CD4-positive, alpha-beta T cell treated with Interleukin-2 at 100 ng/mL for 4 hours (primary cell): Measurements from ENCODE around the gene RASSF5.
A peak's percentile ranks its signal among the peaks of the same experiment; 100 is the strongest.

Source experiments
- DNase-seq: peaks from one replicate; pipeline ENCODE4 v3.0.0-alpha.2; 2020; ENCODE audit warnings: low spot score

RASSF5 gene

GRCh38 chr1:206507284-206508129, at the start of gene RASSF5:
RASSF5 (plus strand) TSS chr1:206507531; CDS start chr1:206507603, 72 bp downstream.
- DNase-seq: peak; percentile 78

GRCh38 chr1:206459703-206460102, 47.6 kb upstream of the RASSF5 start:
- no peak for DNase-seq

GRCh38 chr1:206460836-206461426, 46.4 kb upstream of the RASSF5 start:
- no peak for DNase-seq

GRCh38 chr1:206461602-206462455, 45.5 kb upstream of the RASSF5 start:
- DNase-seq: peak; percentile 89

- no peak for DNase-seq
Measured at GRCh38 chr1:206463137-206463536, 44.2 kb upstream of the RASSF5 start.

- DNase-seq: no peak
Measured at GRCh38 chr1:206463911-206464310, 43.4 kb upstream of the RASSF5 start.

GRCh38 chr1:206464456-206464964, 42.8 kb upstream of the RASSF5 start:
- DNase-seq: no peak

- DNase-seq: no peak
Measured at GRCh38 chr1:206465951-206466350, 41.4 kb upstream of the RASSF5 start.

GRCh38 chr1:206466840-206467649, 40.3 kb upstream of the RASSF5 start:
- no peak for DNase-seq

- no peak for DNase-seq
Measured at GRCh38 chr1:206467915-206468314, 39.4 kb upstream of the RASSF5 start.

GRCh38 chr1:206468571-206468970, 38.8 kb upstream of the RASSF5 start:
- DNase-seq: no peak

GRCh38 chr1:206469411-206469932, 37.9 kb upstream of the RASSF5 start:
- DNase-seq: peak; percentile 63

- peak; percentile 60 for DNase-seq
Measured at GRCh38 chr1:206469933-206470691, 37.2 kb upstream of the RASSF5 start, which contains the start of gene IKBKE. IKBKE (plus strand) TSS chr1:206470476; CDS start chr1:206473228, 2,752 bp downstream.

- peak; percentile 61 for DNase-seq
Measured at GRCh38 chr1:206470692-206471414, 36.5 kb upstream of the RASSF5 start.

GRCh38 chr1:206471415-206471801, 35.9 kb upstream of the RASSF5 start:
- DNase-seq: no peak

GRCh38 chr1:206472024-206472423, 35.3 kb upstream of the RASSF5 start:
- peak; percentile 46 for DNase-seq

- peak; percentile 39 for DNase-seq
Measured at GRCh38 chr1:206472454-206472853, 34.9 kb upstream of the RASSF5 start.

- DNase-seq: no peak
Measured at GRCh38 chr1:206472886-206473285, 34.4 kb upstream of the RASSF5 start.

GRCh38 chr1:206476058-206476457, 31.3 kb upstream of the RASSF5 start:
- no peak for DNase-seq

GRCh38 chr1:206476591-206476990, 30.7 kb upstream of the RASSF5 start:
- no peak for DNase-seq
